GM23248 (cell line): ENCODE results near the gene CHRM4.

Experiments used
- EZH2 ChIP-seq: fragments of 200-600 bp; sonication (generic); IDR thresholded peaks from 2 replicates; pipeline ENCODE4 v1.6.1; 2018; ENCODE audit warnings: antibody characterized with exemption, mild to moderate bottlenecking; ENCODE audit not compliant: insufficient read depth, poor library complexity, severe bottlenecking
- EZH2phosphoT487 ChIP-seq: fragments of 200-600 bp; sonication (generic); IDR thresholded peaks from 2 replicates; pipeline ENCODE4 v1.6.1; 2018; ENCODE audit warnings: antibody characterized with exemption, moderate library complexity, mild to moderate bottlenecking, low read depth; ENCODE audit not compliant: insufficient read depth

- TF ChIP-seq EZH2 (no peak), EZH2phosphoT487 (no peak)
Observed at GRCh38 chr11:46343520-46343919, 48.1 kb downstream of the CHRM4 start.
